SK-N-SH (cell line): ENCODE data around the gene COPS3. TPM values are rescaled to one million over a fixed set of nuclear protein-coding genes. Genes with fewer than 3 reads are reported as not detected.

Experiments
- CTCF ChIA-PET: fragments of 300-600, 350-600 bp; formaldehyde crosslinking; extraction: SDS; loops from one replicate; lab custom pipeline; 2021; lab: Yijun Ruan, JAX
- POLR2A ChIA-PET: fragments of 350-600 bp; sonication (Branson Sonifier 250); formaldehyde crosslinking; extraction: SDS; loops from one replicate; lab custom pipeline; 2020; ENCODE audit warnings: antibody characterized with exemption, inconsistent platforms; lab: Yijun Ruan, JAX
- DNase-seq: peaks from one replicate; pipeline ENCODE4 v3.0.0; 2012
- H2AFZ ChIP-seq: fragments of 200-600 bp; sonication (generic); 2 replicates; pipeline ENCODE4 v1.8.1; 2016; ENCODE audit warnings: antibody characterized with exemption, mild to moderate bottlenecking, low read depth
- H3F3A ChIP-seq: fragments of 200-600 bp; sonication (generic); replicated peaks from 2 replicates; pipeline ENCODE3; 2016; ENCODE audit warnings: antibody characterized with exemption, mild to moderate bottlenecking; ENCODE audit not compliant: insufficient read depth
- H3K27ac ChIP-seq, 2 experiments: fragments of 200-500 bp in 1 of 2; fragments of 200-600 bp in 1 of 2; sonication (Bioruptor generic) in 1 of 2; sonication (generic), shearing (Covaris generic) in 1 of 2; 2 replicates each; pipeline versions ENCODE4 v1.5.1 to v1.6.1; 2014 to 2016; ENCODE audit warnings: low read depth in 2 of 2, inconsistent platforms in 1 of 2, low read length in 1 of 2, mild to moderate bottlenecking in 1 of 2, mixed read lengths in 1 of 2
- H3K27me3 ChIP-seq: fragments of 200-600 bp; sonication (generic), shearing (Covaris generic); 2 replicates; pipeline ENCODE4 v1.6.1; 2016; ENCODE audit warnings: mixed run types; ENCODE audit not compliant: insufficient read depth
- H3K36me3 ChIP-seq, 2 experiments: fragments of 200-500 bp in 1 of 2; fragments of 200-600 bp in 1 of 2; sonication (Bioruptor generic) in 1 of 2; sonication (generic) in 1 of 2; replicated peaks in 1 of 2; 2 replicates each; pipeline versions ENCODE3 to v1.5.1; 2014 to 2016; ENCODE audit warnings: low read length in 1 of 2, mild to moderate bottlenecking in 1 of 2; ENCODE audit not compliant: insufficient read depth in 2 of 2, control insufficient read depth in 1 of 2
- H3K4me1 ChIP-seq, 2 experiments: fragments of 200-500 bp in 1 of 2; fragments of 200-600 bp in 1 of 2; sonication (Bioruptor generic) in 1 of 2; sonication (generic), shearing (Covaris generic) in 1 of 2; 2 replicates each; pipeline versions ENCODE4 v1.5.1 to v1.6.1; 2014 to 2016; ENCODE audit warnings: low read depth in 1 of 2, low read length in 1 of 2, mixed run types in 1 of 2; ENCODE audit not compliant: insufficient read depth in 2 of 2, control insufficient read depth in 1 of 2
- H3K4me2 ChIP-seq: fragments of 200-600 bp; sonication (generic), shearing (Covaris generic); 2 replicates; pipeline ENCODE4 v1.6.1; 2017; ENCODE audit warnings: mixed run types
- H3K4me3 ChIP-seq, 2 experiments: fragments of 200-500 bp in 1 of 2; fragments of 200-600 bp in 1 of 2; sonication (Bioruptor generic) in 1 of 2; sonication (generic), shearing (Covaris generic) in 1 of 2; 2 replicates each; pipeline versions ENCODE4 v1.5.1 to v1.8.1; 2014 to 2016; ENCODE audit warnings: low read depth in 2 of 2, inconsistent platforms in 1 of 2, low read length in 1 of 2, mild to moderate bottlenecking in 1 of 2, mixed read lengths in 1 of 2, moderate library complexity in 1 of 2
- H3K79me2 ChIP-seq: fragments of 200-600 bp; sonication (generic); 2 replicates; pipeline ENCODE4 v1.8.1; 2017; ENCODE audit warnings: mild to moderate bottlenecking; ENCODE audit not compliant: insufficient read depth
- H3K9ac ChIP-seq: fragments of 200-600 bp; sonication (generic); 2 replicates; pipeline ENCODE4 v1.6.1; 2017; ENCODE audit warnings: mixed run types
- H3K9me2 ChIP-seq: fragments of 200-600 bp; sonication (generic); 2 replicates; pipeline ENCODE4 v1.6.1; 2017; ENCODE audit warnings: mixed run types
- H3K9me3 ChIP-seq: fragments of 200-600 bp; sonication (generic); 2 replicates; pipeline ENCODE4 v1.6.1; 2017; ENCODE audit warnings: mixed run types, mild to moderate bottlenecking, moderate library complexity
- H4K20me1 ChIP-seq: fragments of 200-600 bp; sonication (generic); 2 replicates; pipeline ENCODE4 v1.6.1; 2017; ENCODE audit warnings: mild to moderate bottlenecking, mixed run types; ENCODE audit not compliant: insufficient read depth
- CHD2 ChIP-seq: fragments of 150-350 bp; IDR thresholded peaks from 2 replicates; pipeline ENCODE4 v1.6.1; 2018; ENCODE audit warnings: low read length; ENCODE audit not compliant: partially characterized antibody
- ELF1 ChIP-seq: IDR thresholded peaks from 2 replicates; pipeline ENCODE4 v1.4.0; 2012
- EZH2phosphoT487 ChIP-seq: fragments of 200-600 bp; sonication (generic); IDR thresholded peaks from 2 replicates; pipeline ENCODE4 v1.6.1; 2017; ENCODE audit warnings: low read depth, mixed run types, mild to moderate bottlenecking, antibody characterized with exemption, moderate library complexity, borderline replicate concordance
- FOSL2 ChIP-seq: IDR thresholded peaks from 2 replicates; pipeline ENCODE4 v1.4.0; 2012; ENCODE audit warnings: low read depth, mild to moderate bottlenecking, moderate library complexity, borderline replicate concordance
- FOXM1 ChIP-seq: IDR thresholded peaks from 2 replicates; pipeline ENCODE4 v1.4.0; 2012; ENCODE audit warnings: low read depth, mild to moderate bottlenecking
- GABPA ChIP-seq: IDR thresholded peaks from 2 replicates; pipeline ENCODE4 v1.4.0; 2012; ENCODE audit warnings: low read depth, mild to moderate bottlenecking
- GATA2 ChIP-seq: sonication (generic); formaldehyde crosslinking; IDR thresholded peaks from 2 replicates; pipeline ENCODE4 v1.5.0; 2020; ENCODE audit warnings: mild to moderate bottlenecking, missing genetic modification reagents
- IRF3 ChIP-seq: fragments of 150-350 bp; IDR thresholded peaks from 2 replicates; pipeline ENCODE4 v1.6.1; 2016; ENCODE audit warnings: mild to moderate bottlenecking, low read depth, low read length
- MAX ChIP-seq: IDR thresholded peaks from 2 replicates; pipeline ENCODE4 v1.4.0; 2012; ENCODE audit warnings: low read depth
- MEF2A ChIP-seq: IDR thresholded peaks from 2 replicates; pipeline ENCODE4 v1.4.0; 2012; ENCODE audit warnings: low read depth, borderline replicate concordance
- MXI1 ChIP-seq: IDR thresholded peaks from 2 replicates; pipeline ENCODE4 v1.6.1; 2012; ENCODE audit warnings: mild to moderate bottlenecking, low read depth, low read length, improper control_type of control experiment
- NRF1 ChIP-seq: IDR thresholded peaks from 2 replicates; pipeline ENCODE4 v1.6.1; 2012; ENCODE audit warnings: low read depth, mild to moderate bottlenecking, low read length
- PBX3 ChIP-seq: IDR thresholded peaks from 2 replicates; pipeline ENCODE4; 2012
- POLR2AphosphoS5 ChIP-seq: IDR thresholded peaks from 2 replicates; pipeline ENCODE4 v1.6.1; 2012; ENCODE audit warnings: low read depth, low read length
- SIN3A ChIP-seq: IDR thresholded peaks from 2 replicates; pipeline ENCODE4 v1.6.1; 2012; ENCODE audit warnings: low read depth, mild to moderate bottlenecking, low read length, moderate library complexity, borderline replicate concordance
- TCF12 ChIP-seq: IDR thresholded peaks from 2 replicates; pipeline ENCODE4 v1.4.0; 2012
- USF1 ChIP-seq: IDR thresholded peaks from 2 replicates; pipeline ENCODE4 v1.4.0; 2012; ENCODE audit warnings: low read depth, borderline replicate concordance
- WGBS: methylation state at CpG from one replicate; pipeline ENCODE4 v1.1.6; 2017; ENCODE audit warnings: low lambda C conversion rate; 5-methylcytosine and 5-hydroxymethylcytosine counted together
- polyA plus RNA-seq, 3 experiments: library from polyadenylated mRNA; depleted of rRNA; stranded (reverse); fragments of >200 nt; gene quantifications; 2 replicates each; pipeline ENCODE4 v1.2.3, GENCODE V29; 2012

The COPS3 gene
- polyA plus RNA-seq, 1 of the 3 experiments (the other 2 are of a cell fraction): 64.8 TPM

- Histone ChIP-seq H3K4me2 (no peak overlapping the region), H3K27ac (no peak overlapping the region), H4K20me1 (no peaks in the 10 kb centered on the region), H3K9me2 (no peaks in the 10 kb centered on the region), H3K27me3 (no peaks in the 10 kb centered on the region), H3F3A (no peaks in the 10 kb centered on the region), H3K4me3 (no peak overlapping the region), H2AFZ (no peak overlapping the region), H3K9me3 (no peaks in the 10 kb centered on the region), H3K4me1 (no peaks in the 10 kb centered on the region), H3K9ac (no peak overlapping the region), H3K79me2 (no peaks in the 10 kb centered on the region), H3K36me3 (no peaks in the 10 kb centered on the region)
- ChIA-PET POLR2A (interaction anchor here (0.5 kb wide), 1 partner anchor 128 kb away, joined by 7 read pairs; no protein-coding TSS in a partner anchor), CTCF (interaction anchor here (1.0 kb wide), 1 partner anchor 9 kb away, joined by 3 read pairs; no protein-coding TSS in a partner anchor)
- DNase-seq: no peak
- WGBS: 92% methylated on average over 12 of the region's 13 CpGs
- no peak for TF ChIP-seq MEF2A
- TF ChIP-seq USF1: no peak
- no peak for TF ChIP-seq GATA2 (CRISPR knock-in tag)
- no peak for TF ChIP-seq CHD2
- TF ChIP-seq FOXM1: no peak
- no peak for TF ChIP-seq IRF3
- TF ChIP-seq ELF1: no peak
- TF ChIP-seq MXI1: no peak
- TF ChIP-seq POLR2AphosphoS5: no peak
- TF ChIP-seq TCF12: no peak
- TF ChIP-seq EZH2phosphoT487: no peak
- TF ChIP-seq GABPA: no peak
- no peak for TF ChIP-seq PBX3
- TF ChIP-seq NRF1: no peak
- TF ChIP-seq SIN3A: no peak
These were observed 45.3 kb upstream of the COPS3 start for GRCh38 chr17:17326275-17326875.

GRCh38 chr17:17325816-17326215, 44.8 kb upstream of the COPS3 start:
- H3K79me2 ChIP-seq: no peaks in the 10 kb centered on the region
- no peak overlapping the region for H3K27ac ChIP-seq
- CTCF ChIA-PET: interaction anchor here (1.0 kb wide), 1 partner anchor 9 kb away, joined by 3 read pairs; no protein-coding TSS in a partner anchor
- H3K4me2 ChIP-seq: no peak overlapping the region
- H3K36me3 ChIP-seq: no peaks in the 10 kb centered on the region
- H3K4me3 ChIP-seq: no peak overlapping the region
- H2AFZ ChIP-seq: no peak overlapping the region
- no peaks in the 10 kb centered on the region for H3K4me1 ChIP-seq
- H3K9ac ChIP-seq: no peak overlapping the region
- DNase-seq: no peak
- H3K9me2 ChIP-seq: no peaks in the 10 kb centered on the region
- H3K9me3 ChIP-seq: no peaks in the 10 kb centered on the region
- no peaks in the 10 kb centered on the region for H4K20me1 ChIP-seq
- no peaks in the 10 kb centered on the region for H3F3A ChIP-seq
- TF ChIP-seq SIN3A: no peak
- TF ChIP-seq MAX: no peak
- TF ChIP-seq FOSL2: no peak
- no peak for TF ChIP-seq USF1
- TF ChIP-seq, all 33 proteins: peak for 0
- no peaks in the 10 kb centered on the region for H3K27me3 ChIP-seq
- POLR2A ChIA-PET: interaction anchor here (0.5 kb wide), 1 partner anchor 128 kb away, joined by 7 read pairs; no protein-coding TSS in a partner anchor
- WGBS: 92% methylated on average over 9 of the region's 9 CpGs
